Esophagus muscularis mucosa (tissue), 3 donors: Measurements from ENCODE around the gene MANSC1.

Source experiments
- CTCF ChIP-seq, 3 experiments: fragments of 200-600 bp in 2 of 3; fragments of 450-650 bp in 1 of 3; sonication (generic) in 2 of 3; IDR thresholded peaks; one replicate each; pipeline ENCODE4 v1.5.1; 2017 to 2019; ENCODE audit warnings: antibody characterized with exemption in 3 of 3, mild to moderate bottlenecking in 2 of 3, moderate library complexity in 1 of 3
- EP300 ChIP-seq: sonication (generic); formaldehyde crosslinking; IDR thresholded peaks from one replicate; pipeline ENCODE4 v1.6.1; 2017; ENCODE audit warnings: antibody characterized with exemption

- TF ChIP-seq CTCF (IDR thresholded peaks at IDR 0.05), result no peak
- no peak for TF ChIP-seq EP300
These were observed 15.4 kb upstream of the MANSC1 start for GRCh38 chr12:12365446-12365802.
